ENCODE data around the gene ARHGAP31.

ARHGAP31 gene

DNA sequence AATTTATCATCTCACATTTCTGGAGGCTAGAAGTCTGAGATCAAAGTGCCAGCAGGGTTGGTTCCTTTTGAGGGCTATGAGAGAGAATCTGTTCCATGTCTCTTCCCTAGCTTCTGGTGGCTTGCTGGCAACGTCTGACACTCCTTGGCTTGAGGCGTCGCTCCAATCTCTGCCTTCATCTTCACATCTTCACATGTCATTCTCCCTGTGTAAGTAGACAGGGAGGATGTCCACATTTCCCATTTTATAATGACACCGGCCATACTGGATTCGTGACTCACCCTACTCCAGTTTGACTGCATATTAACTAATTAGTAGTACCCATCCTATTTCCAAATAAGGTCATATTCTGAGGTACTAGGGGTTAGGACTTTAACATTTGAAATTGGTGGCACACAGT is 17.5 kb upstream of the ARHGAP31 start:
- H2AFZ ChIP-seq (ENCODE audit: low read length): no peak overlapping the region
- no peaks in the 10 kb centered on the region for H4K20me1 ChIP-seq (ENCODE audit: insufficient read depth, low read length)
- no peaks in the 10 kb centered on the region for H3K79me2 ChIP-seq (ENCODE audit: insufficient read depth, low read length)
- no peaks in the 10 kb centered on the region for H3F3A ChIP-seq (ENCODE audit: insufficient read depth, low read length)
- H3K9ac ChIP-seq (ENCODE audit: low read length): no peak overlapping the region
- H3K4me2 ChIP-seq (ENCODE audit: low read length): no peak overlapping the region
- TF ChIP-seq, protein P1, sequence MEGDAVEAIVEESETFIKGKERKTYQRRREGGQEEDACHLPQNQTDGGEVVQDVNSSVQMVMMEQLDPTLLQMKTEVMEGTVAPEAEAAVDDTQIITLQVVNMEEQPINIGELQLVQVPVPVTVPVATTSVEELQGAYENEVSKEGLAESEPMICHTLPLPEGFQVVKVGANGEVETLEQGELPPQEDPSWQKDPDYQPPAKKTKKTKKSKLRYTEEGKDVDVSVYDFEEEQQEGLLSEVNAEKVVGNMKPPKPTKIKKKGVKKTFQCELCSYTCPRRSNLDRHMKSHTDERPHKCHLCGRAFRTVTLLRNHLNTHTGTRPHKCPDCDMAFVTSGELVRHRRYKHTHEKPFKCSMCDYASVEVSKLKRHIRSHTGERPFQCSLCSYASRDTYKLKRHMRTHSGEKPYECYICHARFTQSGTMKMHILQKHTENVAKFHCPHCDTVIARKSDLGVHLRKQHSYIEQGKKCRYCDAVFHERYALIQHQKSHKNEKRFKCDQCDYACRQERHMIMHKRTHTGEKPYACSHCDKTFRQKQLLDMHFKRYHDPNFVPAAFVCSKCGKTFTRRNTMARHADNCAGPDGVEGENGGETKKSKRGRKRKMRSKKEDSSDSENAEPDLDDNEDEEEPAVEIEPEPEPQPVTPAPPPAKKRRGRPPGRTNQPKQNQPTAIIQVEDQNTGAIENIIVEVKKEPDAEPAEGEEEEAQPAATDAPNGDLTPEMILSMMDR (IDR thresholded peaks at IDR 0.05; ENCODE audit: low read length): no peak
- TF ChIP-seq EZH2 (IDR thresholded peaks at IDR 0.05; ENCODE audit: borderline replicate concordance, low read length): no peak
- no peaks in the 10 kb centered on the region for H3K4me1 ChIP-seq (ENCODE audit: insufficient read depth, low read length, severe bottlenecking)
- no peaks in the 10 kb centered on the region for H3K27me3 ChIP-seq (ENCODE audit: insufficient read depth, low read length)
- no peaks in the 10 kb centered on the region for H3K9me3 ChIP-seq (ENCODE audit: low read length)
- H3K36me3 ChIP-seq (ENCODE audit: insufficient read depth, low read length): no peaks in the 10 kb centered on the region
- no peak overlapping the region for H3K27ac ChIP-seq (ENCODE audit: low read depth, low read length, poor library complexity, severe bottlenecking)
- no peaks in the 10 kb centered on the region for H3K9me2 ChIP-seq (ENCODE audit: low read depth, low read length)
- no peak overlapping the region for H3K4me3 ChIP-seq (ENCODE audit: low read depth, low read length, poor library complexity, severe bottlenecking)

DNA sequence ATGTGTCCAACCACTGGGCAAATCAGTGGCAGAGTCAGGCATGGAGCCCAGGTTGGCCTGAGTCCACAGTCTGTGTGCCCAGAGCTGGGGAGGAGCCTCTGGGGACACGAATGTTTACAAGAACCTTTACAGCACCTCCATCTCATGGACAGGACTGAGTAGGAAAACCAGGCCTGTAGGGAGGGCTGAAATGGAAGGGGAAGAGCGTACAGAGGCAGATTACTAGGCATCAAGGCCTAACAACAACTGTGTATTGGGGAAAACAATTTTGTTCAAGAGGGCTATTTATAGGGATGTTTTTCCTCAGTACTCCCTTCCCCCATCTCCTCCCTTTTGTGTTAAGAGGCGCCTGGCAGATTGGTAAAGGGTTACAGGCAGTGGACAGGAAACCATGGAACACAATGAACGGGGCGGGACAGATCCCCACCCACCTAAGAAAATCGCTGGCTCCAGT is 15.1 kb upstream of the ARHGAP31 start:
- no peak overlapping the region for H2AFZ ChIP-seq (ENCODE audit: low read length)
- no peak overlapping the region for H3K4me2 ChIP-seq (ENCODE audit: low read length)

DNA sequence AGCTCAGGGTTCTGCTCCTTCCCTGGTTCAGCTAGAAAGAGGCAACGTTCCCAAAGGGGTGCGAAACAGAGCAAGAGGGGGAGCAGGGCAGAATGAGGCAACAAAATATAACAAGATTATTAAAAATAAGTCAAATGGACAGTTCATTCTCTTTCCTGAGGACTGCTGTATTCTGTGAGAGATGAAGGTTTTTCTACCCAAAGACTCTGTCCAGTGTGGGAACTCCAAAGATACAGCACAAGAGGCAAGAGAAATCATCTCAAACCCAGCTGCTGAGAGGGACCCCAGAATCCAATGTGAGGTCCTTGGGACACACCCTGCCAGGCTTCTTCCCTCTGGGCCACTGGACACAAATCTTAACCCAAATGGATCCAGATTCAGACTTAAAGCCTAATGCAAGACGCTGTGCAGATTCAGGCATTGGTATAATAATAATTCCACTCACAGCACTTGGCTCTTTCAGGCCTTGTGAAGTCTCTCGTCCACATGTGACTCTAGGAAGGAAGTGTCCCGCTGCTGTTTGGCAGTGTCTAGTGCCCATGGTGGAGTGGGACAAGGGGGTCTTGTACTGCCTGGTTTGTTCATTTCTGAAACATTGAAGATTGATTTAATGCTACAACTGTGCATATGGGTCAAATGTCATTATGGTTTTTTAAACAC is 14.5 kb upstream of the ARHGAP31 start:
- no peaks in the 10 kb centered on the region for H4K20me1 ChIP-seq (ENCODE audit: insufficient read depth, low read length)
- TF ChIP-seq EZH2 (IDR thresholded peaks at IDR 0.05; ENCODE audit: borderline replicate concordance, low read length): no peak
- TF ChIP-seq, protein P1 (IDR thresholded peaks at IDR 0.05; ENCODE audit: low read length): no peak
- no peak overlapping the region for H2AFZ ChIP-seq (ENCODE audit: low read length)
- no peaks in the 10 kb centered on the region for H3K9me3 ChIP-seq (ENCODE audit: low read length)
- no peak overlapping the region for H3K9ac ChIP-seq (ENCODE audit: low read length)
- no peaks in the 10 kb centered on the region for H3F3A ChIP-seq (ENCODE audit: insufficient read depth, low read length)
- H3K9me2 ChIP-seq (ENCODE audit: low read depth, low read length): no peaks in the 10 kb centered on the region
- no peak overlapping the region for H3K4me2 ChIP-seq (ENCODE audit: low read length)
- H3K36me3 ChIP-seq (ENCODE audit: insufficient read depth, low read length): no peaks in the 10 kb centered on the region
- no peaks in the 10 kb centered on the region for H3K79me2 ChIP-seq (ENCODE audit: insufficient read depth, low read length)
- no peaks in the 10 kb centered on the region for H3K27me3 ChIP-seq (ENCODE audit: insufficient read depth, low read length)
- H3K4me1 ChIP-seq (ENCODE audit: insufficient read depth, low read length, severe bottlenecking): no peaks in the 10 kb centered on the region
- H3K4me3 ChIP-seq (ENCODE audit: low read depth, low read length, poor library complexity, severe bottlenecking): no peak overlapping the region
- no peak overlapping the region for H3K27ac ChIP-seq (ENCODE audit: low read depth, low read length, poor library complexity, severe bottlenecking)

More for the DNA sequence above, 15.1 kb upstream of the ARHGAP31 start:
- H3K9me2 ChIP-seq (ENCODE audit: low read depth, low read length): no peaks in the 10 kb centered on the region
- no peaks in the 10 kb centered on the region for H3K27me3 ChIP-seq (ENCODE audit: insufficient read depth, low read length)
- no peaks in the 10 kb centered on the region for H4K20me1 ChIP-seq (ENCODE audit: insufficient read depth, low read length)
- H3F3A ChIP-seq (ENCODE audit: insufficient read depth, low read length): no peaks in the 10 kb centered on the region
- H3K4me1 ChIP-seq (ENCODE audit: insufficient read depth, low read length, severe bottlenecking): no peaks in the 10 kb centered on the region
- no peak overlapping the region for H3K9ac ChIP-seq (ENCODE audit: low read length)
- H3K36me3 ChIP-seq (ENCODE audit: insufficient read depth, low read length): no peaks in the 10 kb centered on the region
- H3K9me3 ChIP-seq (ENCODE audit: low read length): no peaks in the 10 kb centered on the region
- TF ChIP-seq, protein P1 (IDR thresholded peaks at IDR 0.05; ENCODE audit: low read length): no peak
- TF ChIP-seq EZH2 (IDR thresholded peaks at IDR 0.05; ENCODE audit: borderline replicate concordance, low read length): no peak
- no peak overlapping the region for H3K27ac ChIP-seq (ENCODE audit: low read depth, low read length, poor library complexity, severe bottlenecking)
- H3K4me3 ChIP-seq (ENCODE audit: low read depth, low read length, poor library complexity, severe bottlenecking): no peak overlapping the region
- H3K79me2 ChIP-seq (ENCODE audit: insufficient read depth, low read length): no peaks in the 10 kb centered on the region
